Astrocyte of the spinal cord (primary cell): ENCODE measurements around the gene ROPN1L.

Source experiments
- DNase-seq: peaks from one replicate; pipeline ENCODE4 v3.0.0; 2011; ENCODE audit warnings: low read depth, low spot score
- H3K4me3 ChIP-seq: 2 replicates; pipeline ENCODE4 v1.5.1; 2011; ENCODE audit warnings: low read depth, mild to moderate bottlenecking, low read length, moderate library complexity
- CTCF ChIP-seq: IDR thresholded peaks from 2 replicates; pipeline ENCODE4 v1.5.1; 2012; ENCODE audit warnings: low read depth, mild to moderate bottlenecking, low read length, inconsistent platforms
- in situ Hi-C: cut with HindIII; loops from 2 replicates; pipeline ENCODE4 v1.10.0; 2017; ENCODE audit warnings: low sequenced_read_pairs

The ROPN1L gene

GRCh38 chr5:10475931-10476676, 34.4 kb downstream of the ROPN1L start:
- no peak for TF ChIP-seq CTCF
- in situ Hi-C loops, result no loop called here
- H3K4me3 ChIP-seq, result no peak overlapping the region
- DNase-seq, result no peak

DNA sequence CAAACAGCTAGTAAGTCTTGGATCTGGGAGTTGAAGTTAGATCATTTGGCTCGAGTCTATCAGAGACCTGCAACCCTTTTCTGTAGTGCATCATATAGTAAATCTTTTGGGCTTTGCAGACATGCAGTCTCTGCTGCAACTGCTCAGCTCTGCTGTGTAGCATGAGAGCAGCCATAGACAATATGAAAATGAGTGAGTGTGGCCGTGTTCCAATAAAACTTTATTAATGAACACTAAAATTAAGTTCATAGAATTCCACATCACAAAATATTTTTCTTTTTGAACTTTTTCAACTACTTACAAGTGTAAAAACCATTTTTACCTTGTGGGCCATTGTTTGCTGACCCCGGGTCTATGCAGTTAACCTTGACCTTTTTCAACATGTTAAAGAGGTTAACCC, 35.2 kb downstream of the ROPN1L start:
- no peak for TF ChIP-seq CTCF
- no peak overlapping the region for H3K4me3 ChIP-seq
- DNase-seq, result no peak
- in situ Hi-C loops, result no loop called here

GRCh38 chr5:10477943-10478342, 36.3 kb downstream of the ROPN1L start:
- H3K4me3 ChIP-seq, result no peak overlapping the region
- in situ Hi-C loops, result no loop called here
- no peak for TF ChIP-seq CTCF
- no peak for DNase-seq

DNA sequence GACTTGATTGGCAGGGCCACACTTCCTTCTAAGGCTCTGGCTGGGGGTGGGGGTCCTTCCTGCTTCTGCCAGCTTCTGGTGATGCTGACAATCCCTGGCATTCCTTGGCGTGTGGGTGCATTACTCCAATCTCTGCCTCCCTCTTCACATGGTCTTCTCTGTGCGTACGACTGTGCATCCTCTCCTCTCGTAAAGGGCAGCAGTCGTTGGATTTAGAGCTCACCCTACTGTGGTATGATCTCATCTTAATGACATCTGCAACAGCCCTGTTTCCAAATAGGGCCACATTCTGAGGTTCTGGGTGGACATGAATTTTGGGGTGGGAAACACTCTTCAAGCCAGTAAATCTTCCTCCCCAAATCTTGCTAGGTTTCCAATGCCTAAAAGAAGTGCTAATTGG, 36.8 kb downstream of the ROPN1L start:
- in situ Hi-C loops, result no loop called here

DNA sequence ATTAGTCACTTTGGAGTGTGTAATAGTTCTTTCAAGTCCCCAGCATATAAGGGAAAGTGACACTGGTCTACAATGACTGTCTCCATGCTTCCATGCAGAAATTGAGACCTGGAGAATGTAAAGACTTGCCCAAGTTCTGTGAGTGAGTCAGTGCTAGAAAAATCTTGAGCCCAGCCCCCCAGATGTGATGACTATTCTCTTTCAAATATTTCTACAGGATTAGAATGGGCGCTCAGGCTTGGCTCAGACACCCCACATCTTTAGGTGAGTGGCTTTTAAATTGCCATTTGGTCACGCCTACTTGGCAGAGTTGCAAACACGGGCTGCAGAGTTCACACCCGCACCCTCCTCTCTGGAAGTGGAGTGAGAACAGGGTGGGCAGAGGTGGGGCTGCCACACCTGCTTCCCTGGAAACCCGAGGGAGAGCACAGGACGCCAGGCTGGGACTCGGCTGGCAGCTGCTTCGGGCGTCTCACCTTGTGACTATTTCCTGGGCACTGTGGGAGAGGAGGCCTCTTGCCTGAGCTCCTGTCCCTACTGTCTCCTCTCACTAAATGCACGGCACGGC, 37.6 kb downstream of the ROPN1L start:
- in situ Hi-C loops, result no loop called here
- H3K4me3 ChIP-seq, result no peak overlapping the region
- TF ChIP-seq CTCF, result no peak
- peak; percentile 82 for DNase-seq

More for the DNA sequence above, 36.8 kb downstream of the ROPN1L start:
- no peak for TF ChIP-seq CTCF
- peak; percentile 27 for DNase-seq
- no peak overlapping the region for H3K4me3 ChIP-seq

GRCh38 chr5:10480237-10480985, 38.7 kb downstream of the ROPN1L start:
- no peak overlapping the region for H3K4me3 ChIP-seq
- no peak for TF ChIP-seq CTCF
- in situ Hi-C loops, result no loop called here
- no peak for DNase-seq
